ENCODE results near the gene RPH3AL. TPM values are rescaled to one million over a fixed set of nuclear protein-coding genes. Genes with fewer than 3 reads are reported as not detected.
A peak's percentile ranks its signal among the peaks of the same experiment; 100 is the strongest.
"Not testable (repeated sequence)": the region's sequence is repeated elsewhere in the genome, so short reads cannot be mapped to it uniquely, and the experiment has no call there.

Gene RPH3AL
- total and polyA plus RNA-seq, 5 donors, result 4.7 to 11.5 (median 9.1) TPM

DNA sequence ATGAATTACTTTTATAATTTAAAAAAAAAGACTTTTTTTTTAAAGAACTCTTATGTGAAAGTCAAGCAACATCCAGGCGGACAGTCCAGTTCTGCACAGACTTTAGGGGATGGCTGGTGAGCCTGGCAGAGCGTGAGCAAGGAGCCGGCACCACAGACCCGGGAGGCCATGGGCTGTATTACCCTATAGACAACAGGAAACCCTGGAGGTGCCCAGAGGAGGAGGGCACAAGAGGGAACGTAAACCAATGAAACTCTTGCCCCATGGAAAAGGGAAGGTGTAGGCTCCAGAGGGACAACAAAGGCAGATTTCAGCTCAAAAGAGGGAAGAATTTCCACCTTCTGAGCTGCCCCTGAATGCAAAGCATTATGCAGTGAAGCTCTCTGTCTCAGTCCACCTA lies 25.5 kb upstream of the RPH3AL start:
- peak in 1 of 3 donors; percentile 27 for DNase-seq
- Histone ChIP-seq H3K4me1 (ENCODE audit: control insufficient read depth, insufficient read depth, low read length) (peaks cover 4% of the 10 kb centered on the region), H3K27me3 (ENCODE audit: control insufficient read depth, insufficient read depth) (no peaks in the 10 kb centered on the region), H3K4me3 (ENCODE audit: low read length) (no peak overlapping the region), H3K9me3 (ENCODE audit: control insufficient read depth, low read length) (no peaks in the 10 kb centered on the region), H3K27ac (ENCODE audit: low read length) (no peak overlapping the region)
- 84% methylated on average over 5 of the region's 5 CpGs for WGBS
- intact Hi-C loops (cut with DNase I), result no loop called here
- no peak for ATAC-seq

DNA sequence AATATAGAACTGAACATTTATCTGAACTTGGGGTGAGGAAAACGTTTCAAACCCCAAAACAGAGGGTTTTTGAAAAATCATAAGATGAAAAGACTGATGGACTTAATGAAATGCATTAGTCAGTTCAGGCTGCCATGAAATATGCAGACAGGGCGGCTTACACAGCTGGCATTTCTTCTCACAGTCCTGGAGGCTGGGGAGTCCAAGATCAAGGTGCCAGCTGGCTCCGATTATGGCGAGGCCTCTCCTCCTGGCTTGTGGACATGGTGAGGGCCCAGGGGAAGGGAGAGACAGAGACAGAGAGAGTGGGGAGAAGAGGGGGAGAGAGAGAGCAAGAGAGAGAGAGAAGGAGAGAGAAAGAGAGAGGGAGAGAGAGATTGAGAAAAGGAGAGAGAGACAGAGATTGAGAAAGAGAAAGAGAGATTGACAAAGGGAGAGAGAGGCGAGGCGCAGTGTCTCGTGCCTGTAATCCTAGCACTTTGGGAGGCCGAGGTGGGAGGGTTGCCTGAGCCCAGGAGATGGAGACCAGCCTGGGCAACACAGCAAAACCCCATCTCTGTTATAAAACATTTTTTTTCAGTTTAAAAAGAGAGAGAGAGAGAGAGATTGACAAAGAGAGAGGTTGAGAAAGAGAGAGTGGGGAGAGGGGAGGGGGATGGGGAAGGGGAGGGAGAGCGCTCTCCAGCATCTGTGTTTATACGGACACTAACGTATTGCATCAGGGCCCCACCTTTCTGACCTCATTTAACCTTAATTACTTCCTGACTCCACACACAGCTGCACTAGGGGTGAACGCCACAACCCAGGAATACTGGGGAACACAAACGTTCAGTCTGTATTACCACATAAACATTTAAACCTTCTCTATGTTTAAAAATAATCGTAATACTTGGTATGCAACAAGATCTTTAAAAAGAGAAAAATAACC lies 24.6 kb upstream of the RPH3AL start:
- H3K4me1 ChIP-seq (ENCODE audit: control insufficient read depth, insufficient read depth, low read length), result peaks cover 4% of the 10 kb centered on the region
- ATAC-seq, result peak; percentile 67 to 76
- H3K9me3 ChIP-seq (ENCODE audit: control insufficient read depth, low read length), result no peaks in the 10 kb centered on the region
- no peak overlapping the region for H3K27ac ChIP-seq (ENCODE audit: low read length)
- H3K4me3 ChIP-seq (ENCODE audit: low read length), result no peak overlapping the region
- intact Hi-C loops (cut with DNase I), result no loop called here
- WGBS, result 55% methylated on average over 14 of the region's 14 CpGs
- DNase-seq, result peak; percentile 73 to 87 (median 79)
- H3K27me3 ChIP-seq (ENCODE audit: control insufficient read depth, insufficient read depth), result no peaks in the 10 kb centered on the region

DNA sequence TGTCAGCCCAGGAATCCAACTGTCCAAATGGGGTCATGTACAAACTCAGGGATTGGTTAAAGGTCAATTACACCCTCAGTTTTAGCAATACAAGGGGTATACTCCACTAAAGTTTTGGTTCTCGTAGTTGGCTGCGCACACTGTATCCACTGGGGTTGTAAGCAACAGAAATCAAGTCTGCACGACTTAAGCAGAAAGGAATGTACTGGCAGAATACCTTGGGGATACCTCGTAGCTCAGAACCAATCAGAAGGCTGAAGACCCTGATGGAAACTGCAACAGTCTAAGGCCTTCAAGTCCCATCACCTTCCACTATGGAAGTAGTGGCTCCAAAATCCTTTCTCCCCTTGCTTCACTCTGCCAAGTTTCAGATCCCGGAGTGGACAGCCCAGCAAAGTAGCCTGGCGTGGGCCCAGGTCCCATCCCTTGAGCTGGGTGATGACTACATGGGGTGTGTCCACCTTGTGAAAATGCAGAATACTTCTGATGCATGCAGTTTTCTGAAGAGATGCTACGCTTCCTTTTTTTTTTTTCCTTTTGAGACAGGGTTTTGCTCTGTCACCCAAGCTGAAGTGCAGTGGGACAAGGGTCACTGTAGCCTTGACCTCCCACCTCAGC lies 21.1 kb upstream of the RPH3AL start:
- no peak overlapping the region for H3K4me3 ChIP-seq (ENCODE audit: low read length)
- H3K4me1 ChIP-seq (ENCODE audit: control insufficient read depth, insufficient read depth, low read length), result no peaks in the 10 kb centered on the region
- DNase-seq (peak in 2 of 3 donors; percentile 51 to 72), ATAC-seq (peak in 1 of 2 donors; percentile 58)
- no peak overlapping the region for H3K27ac ChIP-seq (ENCODE audit: low read length)
- no peaks in the 10 kb centered on the region for H3K9me3 ChIP-seq (ENCODE audit: control insufficient read depth, low read length)
- no peaks in the 10 kb centered on the region for H3K27me3 ChIP-seq (ENCODE audit: control insufficient read depth, insufficient read depth)
- intact Hi-C loops (cut with DNase I), result no loop called here
- WGBS, result 72% methylated on average over 7 of the region's 7 CpGs

DNA sequence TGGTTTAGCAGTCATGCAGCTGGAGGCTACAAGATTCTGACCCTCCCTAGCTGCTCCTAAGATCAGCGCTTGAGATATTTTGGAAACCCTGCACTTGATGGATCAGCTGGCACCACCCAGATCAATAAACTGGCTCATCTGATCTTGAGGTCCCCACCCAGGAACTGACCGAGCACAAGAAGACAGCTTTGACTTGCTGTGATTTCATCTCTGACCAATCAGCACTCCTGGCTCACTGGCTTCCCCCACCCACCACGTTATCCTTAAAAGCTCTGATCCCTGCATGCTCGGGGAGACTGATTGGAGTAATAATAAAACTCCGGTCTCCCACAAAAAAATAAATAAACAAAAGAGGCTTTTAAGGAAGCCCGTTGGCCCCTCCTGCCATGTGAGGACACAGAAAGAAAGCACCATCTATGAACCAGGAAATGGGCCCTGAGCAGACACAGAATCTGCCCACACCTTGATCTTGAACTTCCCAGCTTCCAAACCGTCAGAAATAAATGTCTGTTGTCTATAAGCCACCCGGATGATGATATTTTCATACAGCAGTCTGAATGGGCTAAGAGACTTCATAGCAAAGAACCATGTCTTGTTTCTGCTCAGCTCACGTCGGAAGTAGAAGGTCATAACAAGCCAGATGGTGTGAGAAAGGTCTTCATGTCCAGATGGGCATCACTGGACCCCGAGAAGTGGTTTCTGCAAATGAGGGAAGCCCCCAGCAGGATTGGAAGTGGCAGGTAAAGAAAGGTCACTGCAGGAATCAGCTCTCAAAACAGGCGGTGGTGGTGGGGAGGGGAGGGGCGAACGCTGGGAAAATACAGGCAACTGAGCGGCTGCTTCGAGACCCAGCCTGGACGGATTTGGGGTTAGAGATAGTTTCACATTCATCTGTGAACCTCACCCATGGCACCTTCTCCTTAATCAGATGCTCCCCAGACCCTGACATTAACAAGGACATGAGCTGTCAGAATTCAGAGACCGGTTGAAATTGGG lies 19.8 kb upstream of the RPH3AL start:
- 72% methylated on average over 18 of the region's 18 CpGs for WGBS
- Histone ChIP-seq H3K27ac (ENCODE audit: low read length) (no peak overlapping the region), H3K4me3 (ENCODE audit: low read length) (no peak overlapping the region), H3K4me1 (ENCODE audit: control insufficient read depth, insufficient read depth, low read length) (no peaks in the 10 kb centered on the region), H3K27me3 (ENCODE audit: control insufficient read depth, insufficient read depth) (no peaks in the 10 kb centered on the region), H3K9me3 (ENCODE audit: control insufficient read depth, low read length) (no peaks in the 10 kb centered on the region)
- intact Hi-C loops (cut with DNase I), result no loop called here
- ATAC-seq (peak in 1 of 2 donors; percentile 24), DNase-seq (no peak)

DNA sequence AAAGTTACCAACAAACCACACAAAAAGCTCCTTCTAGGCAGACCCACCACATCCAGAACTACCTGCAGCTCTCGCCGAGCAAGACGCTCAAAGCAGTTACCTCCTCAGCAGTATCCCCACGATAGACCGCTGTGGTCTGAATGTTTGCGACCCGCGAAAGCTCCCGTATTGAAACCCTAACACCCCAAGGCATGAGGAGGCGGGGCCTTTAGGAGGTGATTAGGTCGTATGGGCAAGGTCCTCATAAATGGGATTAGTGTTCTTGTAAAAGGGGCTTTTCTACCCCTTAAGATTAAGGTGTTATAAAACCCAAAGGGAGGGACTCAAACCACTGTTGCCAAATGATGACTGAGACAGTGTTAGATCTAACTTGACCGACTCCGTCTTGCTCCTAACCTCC lies 19.0 kb upstream of the RPH3AL start:
- DNase-seq (no peak), ATAC-seq (no peak)
- intact Hi-C loops (cut with DNase I), result no loop called here
- no peak overlapping the region for H3K4me3 ChIP-seq (ENCODE audit: low read length)
- H3K9me3 ChIP-seq (ENCODE audit: control insufficient read depth, low read length), result no peaks in the 10 kb centered on the region
- H3K27me3 ChIP-seq (ENCODE audit: control insufficient read depth, insufficient read depth), result no peaks in the 10 kb centered on the region
- 89% methylated on average over 13 of the region's 13 CpGs for WGBS
- H3K4me1 ChIP-seq (ENCODE audit: control insufficient read depth, insufficient read depth, low read length), result no peaks in the 10 kb centered on the region
- no peak overlapping the region for H3K27ac ChIP-seq (ENCODE audit: low read length)

DNA sequence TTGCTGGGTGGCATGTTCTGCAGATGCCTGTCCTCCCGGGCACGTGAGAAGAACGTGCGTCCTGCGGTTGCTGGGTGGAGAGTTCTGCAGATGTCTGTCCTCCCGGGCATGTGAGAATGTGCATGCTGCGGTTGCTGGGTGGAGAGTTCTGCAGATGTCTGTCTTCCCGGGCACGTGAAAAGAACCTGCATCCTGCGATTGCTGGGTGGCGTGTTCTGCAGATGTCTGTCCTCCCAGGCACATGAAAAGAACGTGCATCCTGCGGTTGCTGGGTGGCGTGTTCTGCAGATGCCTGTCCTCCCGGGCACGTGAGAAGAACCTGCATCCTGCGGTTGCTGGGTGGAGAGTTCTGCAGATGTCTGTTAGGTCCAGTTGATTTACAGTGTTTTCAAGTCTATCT lies 15.0 kb upstream of the RPH3AL start:
- H3K9me3 ChIP-seq (ENCODE audit: control insufficient read depth, low read length); intact Hi-C loops (cut with DNase I); H3K27ac ChIP-seq (ENCODE audit: low read length); H3K4me1 ChIP-seq (ENCODE audit: control insufficient read depth, insufficient read depth, low read length); H3K27me3 ChIP-seq (ENCODE audit: control insufficient read depth, insufficient read depth); H3K4me3 ChIP-seq (ENCODE audit: low read length); ATAC-seq; DNase-seq: not testable (repeated sequence)
- WGBS, result 97% methylated on average over 17 of the region's 17 CpGs

DNA sequence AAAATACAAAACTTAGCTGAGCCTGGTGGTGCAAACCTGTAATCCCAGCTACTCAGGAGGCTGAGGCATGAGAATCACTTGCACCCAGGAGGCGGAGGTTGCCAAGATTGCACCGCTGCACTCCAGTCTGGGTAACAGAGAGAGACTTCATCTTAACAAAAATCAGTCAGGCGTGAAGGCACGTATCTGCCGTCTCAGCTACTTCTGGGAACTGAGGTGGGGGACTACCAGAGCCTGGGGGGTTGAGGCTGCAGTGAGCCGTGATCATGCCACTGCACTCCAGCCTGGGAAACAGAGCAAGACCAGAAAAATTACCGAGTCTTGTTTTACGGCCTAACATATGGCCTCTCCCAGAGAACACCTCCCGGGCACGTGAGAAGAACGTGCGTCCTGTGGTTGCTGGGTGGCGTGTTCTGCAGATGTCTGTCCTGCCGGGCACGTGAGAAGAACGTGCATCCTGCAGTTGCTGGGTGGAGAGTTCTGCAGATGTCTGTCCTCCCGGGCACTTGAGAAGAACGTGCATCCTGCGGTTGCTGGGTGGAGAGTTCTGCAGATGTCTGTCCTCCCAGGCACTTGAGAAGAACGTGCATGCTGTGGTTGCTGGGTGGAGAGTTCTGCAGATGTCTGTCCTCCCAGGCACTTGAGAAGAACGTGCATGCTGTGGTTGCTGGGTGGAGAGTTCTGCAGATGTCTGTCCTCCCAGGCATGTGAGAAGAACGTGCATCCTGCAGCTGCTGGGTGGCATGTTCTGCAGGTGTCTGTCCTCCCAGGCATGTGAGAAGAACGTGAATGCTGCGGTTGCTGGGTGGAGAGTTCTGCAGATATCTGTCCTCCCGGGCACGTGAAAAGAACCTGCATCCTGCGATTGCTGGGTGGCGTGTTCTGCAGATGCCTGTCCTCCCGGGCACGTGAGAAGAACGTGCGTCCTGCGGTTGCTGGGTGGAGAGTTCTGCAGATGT lies 14.3 kb upstream of the RPH3AL start:
- WGBS, result 90% methylated on average over 33 of the region's 33 CpGs
- H3K27ac ChIP-seq (ENCODE audit: low read length); H3K4me3 ChIP-seq (ENCODE audit: low read length); intact Hi-C loops (cut with DNase I); DNase-seq; ATAC-seq; H3K27me3 ChIP-seq (ENCODE audit: control insufficient read depth, insufficient read depth); H3K9me3 ChIP-seq (ENCODE audit: control insufficient read depth, low read length); H3K4me1 ChIP-seq (ENCODE audit: control insufficient read depth, insufficient read depth, low read length): not testable (repeated sequence)

DNA sequence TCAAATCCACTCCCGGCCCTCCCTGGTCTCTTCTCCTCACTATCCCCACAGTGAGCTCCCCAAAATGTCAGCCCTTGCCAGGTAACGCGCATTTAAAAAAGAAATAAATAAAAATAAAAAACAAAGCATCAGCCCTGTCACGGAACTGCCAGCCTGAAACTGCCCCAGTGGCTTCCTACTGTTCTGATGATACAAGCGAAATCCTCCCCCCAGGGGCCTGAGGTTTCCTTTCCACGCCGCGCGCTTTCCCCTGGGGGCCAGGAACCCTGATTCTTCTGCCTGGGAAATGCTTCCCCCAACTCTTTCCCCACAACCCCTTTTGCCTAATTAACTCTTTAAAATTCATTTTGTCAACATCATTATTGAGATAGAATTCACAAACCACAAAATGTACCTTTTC lies 12.2 kb upstream of the RPH3AL start:
- H3K4me1 ChIP-seq (ENCODE audit: control insufficient read depth, insufficient read depth, low read length), result no peaks in the 10 kb centered on the region
- H3K4me3 ChIP-seq (ENCODE audit: low read length), result no peak overlapping the region
- no peak for DNase-seq
- no peaks in the 10 kb centered on the region for H3K9me3 ChIP-seq (ENCODE audit: control insufficient read depth, low read length)
- no peaks in the 10 kb centered on the region for H3K27me3 ChIP-seq (ENCODE audit: control insufficient read depth, insufficient read depth)
- ATAC-seq, result no peak
- 59% methylated on average over 9 of the region's 9 CpGs for WGBS
- intact Hi-C loops (cut with DNase I), result no loop called here
- no peak overlapping the region for H3K27ac ChIP-seq (ENCODE audit: low read length)

DNA sequence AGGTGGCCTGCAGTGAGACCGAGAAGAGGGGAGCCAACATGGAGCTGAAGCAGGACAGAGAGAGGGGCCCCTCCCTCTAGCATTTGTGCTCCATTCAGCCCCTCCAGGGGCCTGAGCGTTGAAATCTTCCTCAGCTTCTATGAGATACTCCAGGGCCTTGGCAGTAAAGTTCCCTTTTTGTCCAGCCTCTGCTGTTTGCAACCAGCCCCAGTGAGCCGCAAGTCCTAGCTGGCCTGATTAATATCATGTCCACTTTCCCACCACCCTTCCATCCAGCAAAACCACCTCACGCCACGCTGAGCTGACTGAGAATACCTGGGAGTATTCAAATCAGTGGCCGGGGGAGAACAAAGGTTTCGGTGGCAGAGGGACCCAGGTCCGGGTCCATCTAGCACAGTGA lies 11.7 kb upstream of the RPH3AL start:
- no peak overlapping the region for H3K27ac ChIP-seq (ENCODE audit: low read length)
- ATAC-seq, result peak; percentile 48 to 71
- no peak for DNase-seq
- no peaks in the 10 kb centered on the region for H3K4me1 ChIP-seq (ENCODE audit: control insufficient read depth, insufficient read depth, low read length)
- no peak overlapping the region for H3K4me3 ChIP-seq (ENCODE audit: low read length)
- H3K9me3 ChIP-seq (ENCODE audit: control insufficient read depth, low read length), result no peaks in the 10 kb centered on the region
- intact Hi-C loops (cut with DNase I), result no loop called here
- no peaks in the 10 kb centered on the region for H3K27me3 ChIP-seq (ENCODE audit: control insufficient read depth, insufficient read depth)
- 49% methylated on average over 8 of the region's 8 CpGs for WGBS

DNA sequence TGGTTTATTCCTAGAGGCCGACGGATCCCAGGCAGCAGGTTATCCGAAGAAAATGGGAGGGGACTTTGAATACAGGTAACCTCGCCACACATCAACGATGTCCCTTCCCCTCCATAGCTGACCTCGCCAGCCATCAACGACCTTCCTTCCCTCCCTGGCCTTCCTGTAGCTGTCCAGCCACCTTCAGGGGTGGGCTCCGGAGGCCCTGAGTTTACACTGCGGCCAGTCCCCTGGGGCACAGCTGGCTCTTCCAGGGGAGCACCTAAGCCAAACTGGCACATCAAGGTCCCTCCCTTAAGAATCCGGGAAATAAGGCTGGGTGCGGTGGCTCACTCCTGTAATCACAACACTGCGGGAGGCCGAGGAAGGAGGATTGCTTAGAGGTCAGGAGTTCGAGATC lies 10.1 kb upstream of the RPH3AL start:
- Histone ChIP-seq H3K27me3 (ENCODE audit: control insufficient read depth, insufficient read depth) (no peaks in the 10 kb centered on the region), H3K4me1 (ENCODE audit: control insufficient read depth, insufficient read depth, low read length) (no peaks in the 10 kb centered on the region), H3K4me3 (ENCODE audit: low read length) (no peak overlapping the region), H3K9me3 (ENCODE audit: control insufficient read depth, low read length) (no peaks in the 10 kb centered on the region), H3K27ac (ENCODE audit: low read length) (no peak overlapping the region)
- DNase-seq (no peak), ATAC-seq (no peak)
- intact Hi-C loops (cut with DNase I), result no loop called here
- 96% methylated on average over 14 of the region's 14 CpGs for WGBS

All from right cardiac atrium (tissue), 5 donors.